KMS-11 (cell line): ENCODE data around the gene SETBP1.

Experiments
- H2AFZ ChIP-seq: fragments of 200-600 bp; sonication (generic); 2 replicates; pipeline ENCODE4 v1.6.1; 2016; ENCODE audit warnings: antibody characterized with exemption, mixed run types, low read depth
- H3K27ac ChIP-seq: fragments of 200-600 bp; sonication (generic); 2 replicates; pipeline ENCODE4 v1.6.1; 2016; ENCODE audit warnings: mild to moderate bottlenecking, mixed run types
- H3K27me3 ChIP-seq: fragments of 200-600 bp; sonication (generic); 2 replicates; pipeline ENCODE4 v1.6.1; 2017; ENCODE audit warnings: mild to moderate bottlenecking, low read depth, mixed run types, moderate library complexity; ENCODE audit not compliant: insufficient read depth
- H3K36me3 ChIP-seq: fragments of 200-600 bp; sonication (generic); 2 replicates; pipeline ENCODE4 v1.6.1; 2017; ENCODE audit warnings: mild to moderate bottlenecking, mixed run types; ENCODE audit not compliant: insufficient read depth
- H3K4me1 ChIP-seq: fragments of 200-600 bp; sonication (generic); 2 replicates; pipeline ENCODE4 v1.6.1; 2016; ENCODE audit warnings: mild to moderate bottlenecking, low read depth, mixed run types; ENCODE audit not compliant: poor library complexity, severe bottlenecking
- H3K4me2 ChIP-seq: fragments of 200-600 bp; sonication (generic); 2 replicates; pipeline ENCODE4 v1.7.0; 2016; ENCODE audit warnings: mild to moderate bottlenecking, mixed run types
- H3K4me3 ChIP-seq: fragments of 200-600 bp; sonication (generic); IDR thresholded peaks from 2 replicates; pipeline ENCODE4 v1.6.1; 2017; ENCODE audit warnings: low read depth, low read length, mixed read lengths; ENCODE audit not compliant: insufficient read depth
- H3K79me2 ChIP-seq: fragments of 200-600 bp; sonication (generic); 2 replicates; pipeline ENCODE4 v1.6.1; 2016; ENCODE audit warnings: low read depth, mixed run types; ENCODE audit not compliant: insufficient read depth
- H3K9ac ChIP-seq: fragments of 200-600 bp; sonication (generic); 2 replicates; pipeline ENCODE4 v1.6.1; 2016; ENCODE audit warnings: mild to moderate bottlenecking, mixed run types
- H4K20me1 ChIP-seq: fragments of 200-600 bp; sonication (generic); 2 replicates; pipeline ENCODE4 v1.6.1; 2016; ENCODE audit warnings: mild to moderate bottlenecking, mixed run types; ENCODE audit not compliant: insufficient read depth
- TF ChIP-seq, protein P1 (sequence below): fragments of 200-600 bp; sonication (generic); conservative IDR thresholded peaks from 2 replicates; pipeline ENCODE4 v1.6.1; 2017; ENCODE audit warnings: low read depth, mild to moderate bottlenecking, antibody characterized with exemption, low read length, moderate library complexity, mixed read lengths

SETBP1 gene

DNA sequence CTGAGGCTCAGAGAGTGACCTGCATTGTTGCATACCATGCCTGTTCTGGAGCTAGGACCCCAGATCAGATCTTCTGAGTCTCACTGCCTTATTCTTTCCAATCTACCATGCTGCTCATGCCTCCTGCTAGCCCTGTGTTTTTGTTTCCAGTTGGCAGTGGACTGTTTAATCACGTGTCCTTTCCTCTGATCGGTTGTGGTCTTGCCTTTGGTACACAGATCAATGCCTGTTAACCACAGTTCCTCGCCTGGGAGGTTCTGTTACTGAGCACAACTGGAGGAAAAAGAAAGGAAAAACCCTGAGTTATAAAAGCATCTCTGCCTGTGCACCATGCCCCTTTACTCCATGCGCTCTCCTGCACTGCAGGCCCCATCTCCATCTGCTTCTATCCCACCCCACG lies 329.1 kb downstream of the SETBP1 start:
- Histone ChIP-seq H3K4me1 (no peaks in the 10 kb centered on the region), H3K4me3 (no peak overlapping the region), H3K79me2 (no peaks in the 10 kb centered on the region), H3K9ac (no peak overlapping the region), H3K4me2 (no peak overlapping the region), H3K27ac (no peak overlapping the region), H3K27me3 (no peaks in the 10 kb centered on the region), H2AFZ (no peak overlapping the region), H3K36me3 (no peaks in the 10 kb centered on the region), H4K20me1 (no peaks in the 10 kb centered on the region)
- TF ChIP-seq, protein P1, sequence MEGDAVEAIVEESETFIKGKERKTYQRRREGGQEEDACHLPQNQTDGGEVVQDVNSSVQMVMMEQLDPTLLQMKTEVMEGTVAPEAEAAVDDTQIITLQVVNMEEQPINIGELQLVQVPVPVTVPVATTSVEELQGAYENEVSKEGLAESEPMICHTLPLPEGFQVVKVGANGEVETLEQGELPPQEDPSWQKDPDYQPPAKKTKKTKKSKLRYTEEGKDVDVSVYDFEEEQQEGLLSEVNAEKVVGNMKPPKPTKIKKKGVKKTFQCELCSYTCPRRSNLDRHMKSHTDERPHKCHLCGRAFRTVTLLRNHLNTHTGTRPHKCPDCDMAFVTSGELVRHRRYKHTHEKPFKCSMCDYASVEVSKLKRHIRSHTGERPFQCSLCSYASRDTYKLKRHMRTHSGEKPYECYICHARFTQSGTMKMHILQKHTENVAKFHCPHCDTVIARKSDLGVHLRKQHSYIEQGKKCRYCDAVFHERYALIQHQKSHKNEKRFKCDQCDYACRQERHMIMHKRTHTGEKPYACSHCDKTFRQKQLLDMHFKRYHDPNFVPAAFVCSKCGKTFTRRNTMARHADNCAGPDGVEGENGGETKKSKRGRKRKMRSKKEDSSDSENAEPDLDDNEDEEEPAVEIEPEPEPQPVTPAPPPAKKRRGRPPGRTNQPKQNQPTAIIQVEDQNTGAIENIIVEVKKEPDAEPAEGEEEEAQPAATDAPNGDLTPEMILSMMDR, result no peak

DNA sequence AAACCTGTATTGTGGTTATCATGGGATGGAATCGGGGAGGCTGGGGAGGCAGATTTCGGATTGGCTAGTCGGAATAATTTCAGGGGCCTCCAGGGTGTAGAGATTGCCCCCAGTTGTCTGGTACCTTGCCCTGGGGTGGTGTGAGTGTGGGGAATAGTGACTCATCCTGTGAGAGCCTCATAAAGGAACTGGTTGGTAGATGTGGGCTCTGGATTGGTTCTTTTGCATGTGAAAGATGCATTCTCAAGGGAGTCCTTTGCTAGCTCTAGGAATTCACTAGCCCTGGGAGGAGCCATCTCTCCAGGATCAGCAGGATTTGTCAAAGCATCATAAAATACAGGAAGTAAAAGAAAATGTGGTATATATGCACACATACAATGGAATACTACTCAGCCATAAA lies 331.6 kb downstream of the SETBP1 start:
- H3K4me1 ChIP-seq, result no peaks in the 10 kb centered on the region
- H3K79me2 ChIP-seq, result no peaks in the 10 kb centered on the region
- H3K4me2 ChIP-seq, result no peak overlapping the region
- no peaks in the 10 kb centered on the region for H4K20me1 ChIP-seq
- no peaks in the 10 kb centered on the region for H3K36me3 ChIP-seq
- no peak overlapping the region for H3K9ac ChIP-seq
- H3K4me3 ChIP-seq, result no peak overlapping the region
- TF ChIP-seq, protein P1, result no peak
- H3K27me3 ChIP-seq, result no peaks in the 10 kb centered on the region
- H3K27ac ChIP-seq, result no peak overlapping the region
- H2AFZ ChIP-seq, result no peak overlapping the region

DNA sequence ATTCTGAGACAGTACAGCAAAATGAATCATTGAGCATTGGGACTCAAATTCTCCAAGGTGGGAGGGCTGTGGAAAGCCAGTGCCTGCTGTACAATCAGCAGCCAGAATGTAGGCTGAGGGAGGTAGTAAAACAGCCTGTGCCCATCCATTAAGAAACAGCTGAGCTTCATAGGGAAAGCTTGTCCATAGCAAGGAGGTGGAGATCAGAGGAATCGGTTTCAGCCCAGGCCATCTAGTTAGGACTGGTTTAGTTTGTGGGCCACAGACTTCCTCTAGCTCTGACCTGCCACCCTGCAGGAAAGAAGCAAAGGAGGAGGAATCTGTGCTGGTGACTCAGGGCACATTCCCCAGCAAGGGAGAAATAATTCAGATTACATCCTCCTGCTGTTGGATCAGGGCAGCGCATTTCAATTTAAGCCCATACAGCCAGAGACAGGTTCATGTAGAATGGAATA lies 333.4 kb downstream of the SETBP1 start:
- Histone ChIP-seq H3K27ac (no peak overlapping the region), H3K9ac (no peak overlapping the region), H3K4me2 (no peak overlapping the region), H3K79me2 (no peaks in the 10 kb centered on the region), H3K4me1 (no peaks in the 10 kb centered on the region), H4K20me1 (no peaks in the 10 kb centered on the region), H3K36me3 (no peaks in the 10 kb centered on the region), H3K27me3 (no peaks in the 10 kb centered on the region), H2AFZ (no peak overlapping the region), H3K4me3 (no peak overlapping the region)
- TF ChIP-seq, protein P1, result no peak

DNA sequence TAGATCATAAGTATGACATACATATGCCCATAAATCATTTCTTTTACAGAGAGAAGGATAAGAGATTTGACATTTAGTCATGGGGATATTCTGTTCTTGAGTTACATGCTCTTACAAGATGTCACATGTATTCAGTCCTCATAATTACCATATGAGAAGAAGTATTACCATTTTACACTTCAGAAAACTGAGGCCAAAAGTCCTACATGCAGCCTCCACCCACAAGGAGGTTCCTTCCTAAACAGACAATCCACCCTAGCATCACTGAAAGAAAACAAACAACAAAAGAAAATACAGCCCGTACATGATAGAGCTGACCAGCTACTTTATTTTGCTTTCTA lies 335.1 kb downstream of the SETBP1 start:
- Histone ChIP-seq H3K9ac (no peak overlapping the region), H4K20me1 (no peaks in the 10 kb centered on the region), H3K4me3 (no peak overlapping the region), H3K27ac (no peak overlapping the region), H3K79me2 (no peaks in the 10 kb centered on the region), H3K4me1 (no peaks in the 10 kb centered on the region), H2AFZ (no peak overlapping the region), H3K4me2 (no peak overlapping the region), H3K27me3 (no peaks in the 10 kb centered on the region), H3K36me3 (no peaks in the 10 kb centered on the region)
- TF ChIP-seq, protein P1, result no peak

DNA sequence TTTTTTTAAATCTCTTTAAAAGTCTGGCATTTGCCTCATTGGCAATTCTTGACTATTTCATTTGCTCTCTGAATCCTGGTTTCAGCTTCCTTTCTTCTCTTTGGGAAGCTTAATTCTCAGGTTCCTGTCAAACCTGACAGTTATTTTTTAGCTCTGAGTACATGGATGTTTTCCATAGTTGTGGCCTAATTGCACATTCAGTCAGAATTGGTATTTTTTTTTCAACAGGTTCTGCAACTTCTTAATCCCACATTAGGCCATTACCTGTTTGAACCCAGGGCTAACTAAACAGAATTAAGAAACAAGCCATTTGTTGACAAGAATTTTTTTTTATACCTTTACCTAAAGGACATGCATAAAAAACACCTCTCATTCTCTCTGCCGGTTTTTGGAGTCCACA lies 338.8 kb downstream of the SETBP1 start:
- H3K9ac ChIP-seq, result no peak overlapping the region
- no peak overlapping the region for H3K4me3 ChIP-seq
- no peaks in the 10 kb centered on the region for H3K79me2 ChIP-seq
- H3K4me2 ChIP-seq, result no peak overlapping the region
- H3K36me3 ChIP-seq, result no peaks in the 10 kb centered on the region
- H3K27me3 ChIP-seq, result no peaks in the 10 kb centered on the region
- no peaks in the 10 kb centered on the region for H3K4me1 ChIP-seq
- H4K20me1 ChIP-seq, result no peaks in the 10 kb centered on the region
- no peak overlapping the region for H3K27ac ChIP-seq
- no peak overlapping the region for H2AFZ ChIP-seq
- TF ChIP-seq, protein P1, result no peak
